Activated CD8-positive, alpha-beta T cell treated with anti-CD3 and anti-CD28 coated beads, Interleukin-2, amount 10 ng/mL, durations not matched to agents 7 days and 5 days (primary cell): ENCODE measurements around the gene RBL1. TPM values are rescaled to one million over a fixed set of nuclear protein-coding genes. Genes with fewer than 3 reads are reported as not detected.
A peak's percentile ranks its signal among the peaks of the same experiment; 100 is the strongest.

Experiments
- ATAC-seq: fragments of 150-1000 bp; cut with Tn5 transposase; one replicate; pipeline ENCODE4 v1.10.0; 2021; ENCODE audit warnings: moderate library complexity
- CTCF ChIA-PET: fragments of 350-600 bp; sonication (Branson Sonifier 250); formaldehyde crosslinking; loops from one replicate; lab custom pipeline; 2021; ENCODE audit warnings: antibody characterized with exemption; lab: Charles Lee
- POLR2A ChIA-PET: fragments of 350-600 bp; sonication (Branson Sonifier 250); formaldehyde crosslinking; loops from one replicate; lab custom pipeline; 2021; ENCODE audit warnings: antibody characterized with exemption; lab: Charles Lee
- DNase-seq: peaks from one replicate; pipeline ENCODE4 v3.0.0-alpha.2; 2020
- H3K27ac Mint-ChIP-seq: one replicate; pipeline ENCODE4 v1.8.0; 2021; ENCODE audit warnings: mild to moderate bottlenecking, mixed read lengths
- H3K27me3 Mint-ChIP-seq: one replicate; pipeline ENCODE4 v1.8.0; 2021; ENCODE audit warnings: low read depth, mixed read lengths
- H3K36me3 Mint-ChIP-seq: one replicate; pipeline ENCODE4 v1.8.0; 2021; ENCODE audit warnings: low read depth, mixed read lengths
- H3K4me1 Mint-ChIP-seq: one replicate; pipeline ENCODE4 v1.8.0; 2021; ENCODE audit warnings: low read depth, mixed read lengths
- H3K4me3 Mint-ChIP-seq: one replicate; pipeline ENCODE4 v1.8.0; 2021; ENCODE audit warnings: mild to moderate bottlenecking, mixed read lengths
- H3K9me3 Mint-ChIP-seq: one replicate; pipeline ENCODE4 v1.8.0; 2022; ENCODE audit warnings: mixed read lengths; ENCODE audit not compliant: insufficient read depth
- total RNA-seq, 2 experiments: library from RNA; stranded (reverse); gene quantifications; one replicate each; pipeline ENCODE4 v1.2.3, GENCODE V29; 2021

Gene RBL1
- total RNA-seq, 2 experiments from 2014 or later: 55.6 to 56.3 TPM

- Mint-ChIP-seq H3K27me3 (no peaks in the 10 kb centered on the region), H3K9me3 (no peaks in the 10 kb centered on the region), H3K27ac (no peak overlapping the region), H3K4me1 (no peaks in the 10 kb centered on the region), H3K4me3 (no peak overlapping the region), H3K36me3 (no peaks in the 10 kb centered on the region)
- ChIA-PET CTCF (no interaction called here), POLR2A (interaction anchor here (1.3 kb wide), 1 partner anchor 19 kb away, joined by 4 read pairs; no protein-coding TSS in a partner anchor)
- no peak for ATAC-seq
- no peak for DNase-seq
Observed at GRCh38 chr20:37114012-37114411, 18.2 kb upstream of the RBL1 start.

DNA sequence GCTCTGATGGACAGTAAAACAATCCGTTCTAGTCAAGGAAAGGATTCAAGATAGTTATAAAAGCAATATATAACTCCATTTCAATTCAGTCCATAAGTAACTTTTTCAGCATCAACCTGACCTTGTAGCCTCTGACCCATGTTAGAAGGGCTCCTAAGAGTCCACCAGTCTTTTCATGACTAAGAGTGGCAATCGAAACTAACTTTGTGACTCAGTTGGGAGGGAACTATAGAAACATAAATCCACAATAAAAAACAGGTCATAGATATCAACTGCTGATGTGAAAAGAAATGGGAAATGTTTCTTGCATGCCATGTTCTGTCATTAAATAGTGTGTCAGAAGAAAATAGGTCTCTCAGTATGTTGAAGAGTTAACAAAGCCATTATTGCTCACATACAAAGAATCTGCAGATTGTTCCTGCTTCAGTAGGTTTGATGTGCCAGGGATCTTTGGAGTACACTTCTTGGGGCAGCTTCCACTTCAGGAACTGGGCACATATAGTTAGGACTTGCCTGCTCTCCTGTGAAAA lies 16.2 kb upstream of the RBL1 start:
- no peaks in the 10 kb centered on the region for H3K27me3 Mint-ChIP-seq
- DNase-seq: no peak
- H3K9me3 Mint-ChIP-seq: no peaks in the 10 kb centered on the region
- ChIA-PET CTCF (interaction anchor here (0.6 kb wide), 1 partner anchor 576 kb away, joined by 3 read pairs; no protein-coding TSS in a partner anchor), POLR2A (interaction anchor here (1.1 kb wide), 1 partner anchor 17 kb away, joined by 3 read pairs; no protein-coding TSS in a partner anchor)
- no peaks in the 10 kb centered on the region for H3K36me3 Mint-ChIP-seq
- ATAC-seq: no peak
- H3K4me1 Mint-ChIP-seq: no peaks in the 10 kb centered on the region
- no peak overlapping the region for H3K4me3 Mint-ChIP-seq
- H3K27ac Mint-ChIP-seq: no peak overlapping the region

DNA sequence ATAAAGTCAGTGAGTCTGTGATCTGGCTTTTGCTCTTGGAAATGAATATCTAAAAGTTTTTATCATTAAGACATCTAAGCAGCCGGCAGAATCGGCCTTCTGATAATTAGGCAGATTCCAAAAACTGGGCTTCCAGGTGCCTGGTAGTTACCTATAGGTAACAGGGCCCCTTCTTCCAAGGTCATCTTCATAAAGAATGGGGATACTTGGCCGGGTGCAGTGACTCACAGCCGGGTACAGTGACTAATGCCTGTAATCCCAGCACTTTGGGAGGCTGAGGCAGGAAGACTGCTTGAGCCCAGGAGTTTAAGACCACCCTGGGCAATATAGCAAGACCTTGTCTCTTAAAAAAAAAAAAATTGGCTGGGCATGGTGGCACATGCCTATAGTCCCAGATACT lies 12.9 kb upstream of the RBL1 start:
- Mint-ChIP-seq H3K27me3 (no peaks in the 10 kb centered on the region), H3K36me3 (no peaks in the 10 kb centered on the region), H3K27ac (no peak overlapping the region), H3K9me3 (no peaks in the 10 kb centered on the region), H3K4me3 (no peak overlapping the region), H3K4me1 (no peaks in the 10 kb centered on the region)
- CTCF ChIA-PET: no interaction called here
- POLR2A ChIA-PET: interaction anchor here (0.7 kb wide), 1 partner anchor 12 kb away, joined by 3 read pairs; no protein-coding TSS in a partner anchor
- DNase-seq: no peak
- no peak for ATAC-seq

DNA sequence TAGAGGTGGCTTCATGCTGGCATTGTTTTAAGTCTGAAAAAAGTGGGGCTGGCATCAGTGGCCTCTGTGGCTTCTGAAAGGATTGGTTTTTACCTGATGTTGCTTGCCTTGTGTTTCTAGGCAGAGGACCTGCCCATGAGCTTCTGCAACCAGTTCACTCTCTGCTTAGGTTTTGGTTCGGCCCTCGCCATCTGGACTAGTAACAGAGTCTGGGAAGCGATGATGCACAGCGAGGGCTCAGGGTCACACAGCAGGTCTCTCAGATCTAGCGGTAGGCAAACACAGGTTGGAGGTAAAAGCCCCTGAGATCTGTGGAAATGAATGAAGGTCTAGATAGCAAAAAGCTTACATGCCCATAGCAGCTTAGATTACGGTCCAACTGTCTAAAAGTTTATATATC lies 6.8 kb upstream of the RBL1 start:
- DNase-seq: no peak
- no peak for ATAC-seq
- Mint-ChIP-seq H3K9me3 (no peaks in the 10 kb centered on the region), H3K27me3 (peaks cover 3% of the 10 kb centered on the region), H3K36me3 (no peaks in the 10 kb centered on the region), H3K27ac (no peak overlapping the region), H3K4me3 (no peak overlapping the region), H3K4me1 (no peaks in the 10 kb centered on the region)
- ChIA-PET POLR2A (no interaction called here), CTCF (no interaction called here)

- peaks cover 39% of the 10 kb centered on the region for H3K4me1 Mint-ChIP-seq
- no peaks in the 10 kb centered on the region for H3K27me3 Mint-ChIP-seq
- CTCF ChIA-PET: interaction anchor here (1.3 to 2.2 kb wide), 5 partner anchors 33 to 260 kb away, joined by 3 to 11 read pairs (median 8); partner anchors contain the start of genes MROH8 and RPN2
- ATAC-seq: no peak
- H3K4me3 Mint-ChIP-seq: peak overlapping the region; percentile 99
- H3K9me3 Mint-ChIP-seq: no peaks in the 10 kb centered on the region
- H3K27ac Mint-ChIP-seq: peak overlapping the region; percentile 100
- H3K36me3 Mint-ChIP-seq: peaks cover 30% of the 10 kb centered on the region
- POLR2A ChIA-PET: interaction anchor here (0.6 to 5.1 kb wide), 17 partner anchors 11 to 857 kb away, joined by 3 to 35 read pairs (median 4); partner anchors contain the start of genes MANBAL, MROH8 and RPN2
- no peak for DNase-seq
Observed at GRCh38 chr20:37096415-37097041, 731 bp upstream of the RBL1 start.

GRCh38 chr20:37095108-37095598 lies 644 bp downstream of the RBL1 start:
- Mint-ChIP-seq H3K27ac (peak overlapping the region; percentile 100), H3K4me1 (peaks cover 48% of the 10 kb centered on the region)
- peak; percentile 73 for DNase-seq

DNA sequence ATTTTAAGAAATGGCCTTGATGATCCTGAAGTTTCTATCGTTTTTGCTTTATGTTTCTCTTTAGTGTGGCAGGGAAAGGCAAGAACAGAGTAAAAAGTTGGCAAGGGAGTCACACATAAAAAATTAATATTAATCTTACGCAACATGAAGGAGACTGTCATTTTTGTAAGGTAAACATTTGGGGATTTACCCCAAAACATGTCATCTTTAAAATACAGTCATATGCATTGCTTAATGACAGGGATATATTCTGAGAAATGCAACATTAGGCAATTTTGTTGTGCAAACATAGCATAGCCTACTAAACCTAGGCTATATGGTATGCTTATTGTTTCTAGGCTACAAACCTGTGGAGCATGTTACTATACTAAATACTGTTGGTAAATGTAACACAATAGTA lies 5.4 kb downstream of the RBL1 start:
- Mint-ChIP-seq H3K27me3 (no peaks in the 10 kb centered on the region), H3K27ac (no peak overlapping the region), H3K4me3 (no peak overlapping the region), H3K9me3 (no peaks in the 10 kb centered on the region), H3K4me1 (peaks cover 50% of the 10 kb centered on the region), H3K36me3 (peaks cover 72% of the 10 kb centered on the region)
- ATAC-seq (no peak), DNase-seq (no peak)
- CTCF ChIA-PET: interaction anchor here (0.8 to 1.9 kb wide), 3 partner anchors 8 to 19 kb away, joined by 3 to 5 read pairs (median 3); no protein-coding TSS in a partner anchor
- POLR2A ChIA-PET: no interaction called here

More at GRCh38 chr20:37095108-37095598, 644 bp downstream of the RBL1 start:
- peak; percentile 66 for ATAC-seq
- peaks cover 39% of the 10 kb centered on the region for H3K36me3 Mint-ChIP-seq
- POLR2A ChIA-PET: interaction anchor here (0.6 to 5.1 kb wide), 28 partner anchors 9 to 1141 kb away, joined by 3 to 35 read pairs (median 4); partner anchors contain the start of genes MANBAL, MROH8, RPN2 and SCAND1
- CTCF ChIA-PET: interaction anchor here (0.6 to 2.2 kb wide), 13 partner anchors 13 to 1141 kb away, joined by 3 to 11 read pairs (median 4); partner anchors contain the start of genes MROH8, RPN2 and SCAND1
- peak overlapping the region; percentile 99 for H3K4me3 Mint-ChIP-seq
- H3K27me3 Mint-ChIP-seq: no peaks in the 10 kb centered on the region
- no peaks in the 10 kb centered on the region for H3K9me3 Mint-ChIP-seq

GRCh38 chr20:37081717-37082289 lies 14.0 kb downstream of the RBL1 start:
- CTCF ChIA-PET: interaction anchor here (0.7 to 2.7 kb wide), 15 partner anchors 9 to 929 kb away, joined by 3 to 26 read pairs (median 3); partner anchors contain the start of gene RBL1

GRCh38 chr20:37077009-37077408 lies 18.8 kb downstream of the RBL1 start:
- peaks cover 44% of the 10 kb centered on the region for H3K4me1 Mint-ChIP-seq
- DNase-seq (no peak), ATAC-seq (no peak)
- POLR2A ChIA-PET: interaction anchor here (1.1 kb wide), 1 partner anchor 18 kb away, joined by 3 read pairs; no protein-coding TSS in a partner anchor
- no peaks in the 10 kb centered on the region for H3K9me3 Mint-ChIP-seq
- CTCF ChIA-PET: interaction anchor here (2.0 kb wide), 1 partner anchor 10 kb away, joined by 6 read pairs; no protein-coding TSS in a partner anchor
- no peaks in the 10 kb centered on the region for H3K27me3 Mint-ChIP-seq
- no peak overlapping the region for H3K4me3 Mint-ChIP-seq
- H3K36me3 Mint-ChIP-seq: peaks cover 65% of the 10 kb centered on the region
- no peak overlapping the region for H3K27ac Mint-ChIP-seq

More at GRCh38 chr20:37081717-37082289, 14.0 kb downstream of the RBL1 start:
- H3K4me1 Mint-ChIP-seq: peaks cover 27% of the 10 kb centered on the region
- H3K4me3 Mint-ChIP-seq: no peak overlapping the region
- H3K27ac Mint-ChIP-seq: no peak overlapping the region
- POLR2A ChIA-PET: interaction anchor here (1.0 to 1.2 kb wide), 3 partner anchors 10 to 14 kb away, joined by 3 to 5 read pairs (median 4); partner anchors contain the start of gene RBL1
- peak; percentile 43 for ATAC-seq
- H3K9me3 Mint-ChIP-seq: no peaks in the 10 kb centered on the region
- peaks cover 61% of the 10 kb centered on the region for H3K36me3 Mint-ChIP-seq
- no peaks in the 10 kb centered on the region for H3K27me3 Mint-ChIP-seq
- peak; percentile 46 for DNase-seq

DNA sequence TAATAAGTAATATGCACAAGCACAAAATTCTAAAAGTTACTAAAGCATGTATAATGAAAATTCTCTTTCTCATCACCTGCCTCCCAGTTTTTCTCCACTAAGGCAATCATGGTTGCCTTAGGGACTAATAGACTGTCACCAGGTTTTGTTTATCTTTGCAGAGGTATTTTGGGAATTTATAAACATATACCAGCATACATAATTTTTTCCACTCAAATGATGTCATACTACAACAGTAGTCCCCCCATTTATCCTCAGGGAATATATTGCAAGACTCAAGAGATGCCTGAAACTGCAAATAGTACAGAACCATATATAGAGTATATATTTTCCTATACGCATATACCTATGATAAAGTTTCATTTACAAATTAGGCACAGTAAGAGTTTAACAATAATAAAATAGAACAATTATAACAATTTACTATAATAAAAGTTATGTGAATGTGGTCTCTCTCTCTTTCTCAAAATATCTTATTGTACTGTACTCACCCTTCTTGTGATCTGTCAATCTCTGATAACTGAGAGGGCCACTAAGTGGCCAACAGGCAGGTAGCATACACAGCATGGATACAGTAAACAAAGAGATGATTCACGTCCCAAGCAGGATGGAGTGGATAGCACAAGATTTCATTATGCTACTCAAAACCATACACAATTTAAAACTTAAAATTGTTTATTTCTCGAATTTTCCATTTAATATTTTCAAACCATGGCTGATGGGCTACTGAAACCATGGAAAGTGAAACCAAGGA lies 19.7 kb downstream of the RBL1 start:
- ChIA-PET CTCF (no interaction called here), POLR2A (no interaction called here)
- Mint-ChIP-seq H3K27ac (no peak overlapping the region), H3K27me3 (no peaks in the 10 kb centered on the region), H3K36me3 (peaks cover 66% of the 10 kb centered on the region), H3K4me3 (no peak overlapping the region), H3K9me3 (no peaks in the 10 kb centered on the region), H3K4me1 (peaks cover 47% of the 10 kb centered on the region)
- DNase-seq (no peak), ATAC-seq (no peak)
